GM19023 (cell line): ENCODE measurements around the gene FFAR4.

Experiments
- ATAC-seq: cut with Tn5 transposase; IDR thresholded peaks from one replicate; pipeline ENCODE4 v1.9.1; 2021; ENCODE audit warnings: mild to moderate bottlenecking, moderate library complexity; ENCODE audit not compliant: unreplicated experiment

Gene FFAR4

DNA sequence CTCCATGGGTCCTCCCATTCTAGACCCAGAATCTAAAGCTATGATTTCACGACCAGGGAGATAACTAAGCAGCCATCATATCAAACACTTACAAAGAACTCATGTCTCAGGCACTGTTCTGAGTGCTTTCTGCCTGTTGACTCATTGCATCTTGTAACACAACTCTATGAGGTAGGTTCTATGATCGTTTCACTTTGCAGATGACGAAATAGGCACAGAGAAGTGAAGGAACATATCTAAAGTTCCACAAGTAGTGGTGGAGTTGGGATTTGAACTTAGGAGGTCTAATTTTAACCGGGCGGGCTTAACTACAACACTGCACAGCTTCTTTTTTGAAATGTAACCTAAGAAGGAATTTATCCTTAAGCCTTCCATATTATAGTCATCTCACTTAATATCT lies 31.7 kb downstream of the FFAR4 start:
- no peak for ATAC-seq

DNA sequence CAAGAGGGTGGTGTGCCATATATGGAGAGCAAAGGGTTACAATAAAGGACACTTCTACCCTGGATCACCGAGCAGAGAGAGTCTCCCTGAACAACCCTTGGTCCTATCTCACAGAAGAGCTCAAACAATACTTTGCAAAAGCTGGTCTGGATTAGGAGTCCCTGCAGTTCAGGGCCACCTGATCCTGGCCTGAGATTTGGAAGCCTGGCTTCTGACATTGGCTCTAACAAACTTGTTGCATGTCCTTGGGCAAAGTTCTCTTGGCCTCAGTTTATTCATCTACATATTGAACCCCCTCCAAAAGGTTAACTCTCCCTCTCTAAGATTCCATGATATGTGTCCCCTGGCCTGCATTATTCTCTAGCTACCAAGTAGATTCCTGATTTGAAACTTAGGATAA lies 32.9 kb downstream of the FFAR4 start:
- ATAC-seq, result no peak

DNA sequence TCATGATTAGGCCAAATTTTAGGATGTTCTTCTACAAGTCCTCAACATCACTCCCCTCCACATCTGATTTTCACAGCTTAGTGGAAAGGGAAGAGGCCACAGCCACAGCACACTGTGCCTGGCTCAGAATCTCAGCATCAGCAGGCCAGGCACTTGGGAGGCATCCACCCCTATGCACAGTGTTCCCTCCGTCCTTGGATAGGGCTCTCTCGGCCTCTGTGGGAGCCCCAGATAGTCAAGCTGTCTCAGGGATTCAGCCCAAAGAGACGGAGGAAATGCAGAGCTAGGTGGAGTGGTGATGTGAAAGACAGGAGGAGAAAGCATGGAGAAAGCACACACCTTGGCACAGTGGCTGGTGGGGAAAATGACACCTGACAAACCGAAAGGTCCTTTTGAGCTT lies 33.3 kb downstream of the FFAR4 start:
- ATAC-seq, result no peak

DNA sequence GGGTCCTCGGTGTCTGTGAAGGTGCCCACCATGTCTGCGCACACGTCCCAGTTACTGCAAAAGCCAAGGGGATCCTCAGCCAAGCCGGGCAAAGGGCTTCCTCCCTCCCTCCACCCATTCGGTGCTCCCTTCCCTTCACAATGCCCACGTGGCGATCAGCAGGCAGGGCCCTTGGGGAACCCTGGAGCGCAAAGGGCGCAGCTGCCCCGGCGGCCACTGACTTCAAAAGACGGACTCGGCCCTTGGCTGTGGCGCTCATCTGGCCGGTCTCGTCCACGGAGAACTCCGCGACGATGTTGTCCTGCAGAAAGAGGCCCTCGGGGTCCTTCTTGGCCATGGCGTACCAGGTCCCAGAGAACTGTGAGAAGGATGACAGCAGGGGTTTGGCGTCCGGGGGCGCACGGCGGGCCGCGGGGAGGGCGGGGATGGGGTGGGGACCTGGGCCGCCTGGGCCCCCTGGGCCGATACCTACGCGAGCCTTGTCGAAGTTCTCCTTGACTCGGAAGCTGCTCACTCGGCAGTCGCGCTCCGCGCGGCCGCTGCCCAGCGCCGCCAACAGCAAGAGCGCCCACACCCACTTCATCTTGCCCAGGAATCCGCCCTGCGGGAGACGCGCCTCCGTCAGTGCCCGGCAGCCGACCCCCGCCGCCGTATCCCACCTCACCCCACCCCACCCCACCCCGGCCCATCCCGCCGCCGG lies 34.1 kb downstream of the FFAR4 start:
- ATAC-seq, result no peak

DNA sequence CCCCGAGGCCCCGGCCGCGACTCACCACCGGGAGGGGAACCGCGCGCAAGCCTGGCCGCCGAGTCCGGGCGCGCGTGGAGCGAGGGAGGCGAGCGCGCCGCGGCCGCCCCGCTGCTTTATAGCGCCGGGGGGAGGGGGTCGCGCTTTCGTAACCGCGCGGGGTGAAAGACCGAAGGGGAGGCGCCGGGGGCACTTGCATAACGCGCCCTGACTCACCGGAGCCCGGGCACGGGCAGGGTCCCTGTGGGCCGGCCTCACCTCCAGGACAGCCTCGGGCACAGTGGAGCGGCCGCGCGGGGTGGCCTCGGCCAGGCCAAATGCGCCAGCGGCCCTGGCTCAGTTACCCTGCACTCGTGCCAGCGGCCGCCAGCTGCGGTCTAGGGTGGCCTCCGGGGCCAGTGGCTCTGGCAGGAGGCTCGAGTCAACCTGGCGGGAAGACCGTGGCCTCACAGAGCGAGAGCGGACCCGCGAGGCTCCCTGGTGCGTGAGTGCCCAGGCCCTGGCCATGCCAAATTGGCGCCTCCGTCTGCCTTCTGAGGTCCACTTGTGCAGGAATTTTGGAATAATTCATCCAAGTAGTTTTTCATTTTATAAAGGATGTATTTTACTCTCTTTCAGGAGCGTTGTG lies 34.8 kb downstream of the FFAR4 start, which contains the start of gene RBP4:
RBP4 (minus strand) TSS at position 90 of the 628 bp plus-strand sequence. CDS start 207 bp downstream, outside the sequence.
- ATAC-seq, result no peak

DNA sequence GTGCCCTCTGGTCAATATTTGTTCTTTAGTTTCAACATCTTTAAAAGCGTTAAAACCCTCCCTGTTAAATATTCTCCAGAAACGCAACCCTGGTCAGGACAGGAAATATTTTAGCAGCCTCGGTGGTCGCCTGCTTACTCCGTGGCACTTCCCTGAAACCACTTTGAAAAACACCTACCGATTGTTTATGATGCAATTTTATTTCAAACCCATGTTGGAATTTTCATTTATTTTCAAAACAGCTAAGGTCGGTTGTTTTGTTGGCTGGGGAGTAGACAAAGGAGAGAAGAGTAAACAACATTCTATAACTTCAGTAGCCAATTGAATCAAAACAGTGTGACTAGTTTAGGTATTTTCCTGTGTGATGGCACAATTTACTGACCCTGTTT lies 35.3 kb downstream of the FFAR4 start:
- no peak for ATAC-seq

DNA sequence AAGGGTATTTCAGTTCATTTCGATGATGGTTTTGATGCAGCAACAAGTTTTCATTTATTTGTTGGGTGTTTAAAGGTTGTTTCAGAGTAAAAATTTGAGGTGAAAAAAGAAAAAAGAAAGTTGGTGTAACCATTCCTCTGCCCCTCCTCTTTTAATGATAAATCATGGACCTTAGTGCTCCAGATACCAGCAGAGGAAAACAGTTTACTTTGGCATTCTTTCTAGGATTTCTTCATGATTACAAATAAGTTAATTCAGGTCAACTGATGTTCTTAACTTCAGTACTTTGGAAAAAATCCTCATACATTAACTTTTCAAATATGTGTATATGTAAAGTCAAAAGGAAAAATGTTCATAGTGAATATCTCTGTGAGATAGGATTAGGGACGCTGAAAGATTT lies 36.6 kb downstream of the FFAR4 start:
- no peak for ATAC-seq

DNA sequence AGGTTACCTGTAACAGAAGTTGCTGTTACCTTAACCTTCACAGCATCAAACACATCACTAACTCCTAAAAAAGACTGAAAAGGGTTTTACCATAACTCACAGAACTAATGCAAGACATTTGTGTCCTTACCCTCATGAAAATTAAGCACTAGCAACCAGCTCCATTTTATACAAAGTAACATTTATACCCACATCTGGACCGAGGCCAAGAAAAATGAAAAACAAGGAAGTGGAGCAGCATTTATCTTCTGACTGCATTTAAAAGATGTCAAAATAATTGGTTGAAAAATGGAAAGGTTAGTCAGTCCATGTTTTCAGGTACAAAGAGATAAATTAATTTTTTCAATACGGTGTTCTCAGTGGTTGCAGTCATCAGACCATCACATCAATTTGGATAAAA lies 37.7 kb downstream of the FFAR4 start:
- no peak for ATAC-seq

DNA sequence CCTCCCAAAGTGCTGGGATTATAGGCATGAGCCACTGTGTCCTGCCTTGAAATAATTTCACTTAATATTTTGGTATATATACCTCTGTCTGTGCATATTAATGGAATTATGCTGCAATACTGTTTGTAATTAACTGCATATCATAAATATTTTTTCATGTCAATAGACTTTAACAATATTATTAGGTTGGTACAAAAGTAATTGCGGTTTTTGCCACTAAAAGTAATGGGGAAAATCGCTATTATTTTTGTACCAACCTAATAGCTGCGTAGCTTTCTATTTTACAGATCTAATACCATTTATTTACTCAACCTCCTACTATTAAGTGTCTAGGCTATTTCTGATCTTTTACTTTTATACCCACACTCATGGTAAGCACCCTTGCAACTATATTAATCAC lies 42.0 kb downstream of the FFAR4 start:
- no peak for ATAC-seq

DNA sequence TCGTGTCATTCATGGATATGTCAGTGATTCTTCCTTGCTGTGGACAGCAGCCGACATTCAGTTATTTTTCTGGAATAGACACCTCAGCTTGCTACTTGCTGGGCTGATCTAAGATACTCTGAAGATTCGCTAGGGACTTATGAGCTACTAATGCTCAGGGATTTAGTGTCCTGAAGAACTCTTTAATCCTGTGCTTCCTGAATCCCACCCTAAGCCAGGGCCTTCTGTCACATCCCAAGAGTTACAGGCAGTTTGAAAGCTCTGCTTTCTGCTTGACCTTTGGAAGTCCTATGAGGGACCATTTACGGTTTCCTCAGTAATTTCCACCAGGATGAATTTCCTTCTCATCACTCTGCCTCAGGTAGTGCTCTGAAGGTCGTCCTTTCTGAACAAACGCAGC lies 45.8 kb downstream of the FFAR4 start, which contains the start of gene PDE6C:
PDE6C (plus strand) TSS at position 227 of the 400 bp plus-strand sequence. CDS start 189 bp downstream, outside the sequence.
- ATAC-seq, result no peak

DNA sequence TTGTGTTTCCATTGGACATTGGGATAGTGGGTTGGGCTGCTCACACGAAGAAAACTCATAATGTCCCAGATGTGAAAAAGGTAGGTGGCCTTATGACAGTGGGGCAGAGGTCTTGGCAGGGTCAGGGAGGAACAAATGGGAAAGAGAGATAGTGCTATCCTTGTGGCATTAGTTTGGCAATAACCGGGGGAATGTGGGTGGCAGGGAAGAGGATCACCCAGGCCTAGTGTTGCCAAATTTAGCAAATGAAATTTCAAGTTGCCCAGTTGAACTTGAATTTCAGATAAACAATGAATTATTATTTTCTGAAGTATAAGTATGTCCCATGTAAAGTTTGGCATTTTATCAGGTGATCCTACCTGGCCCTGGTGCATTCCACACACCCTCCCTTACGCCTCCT lies 46.7 kb downstream of the FFAR4 start:
- ATAC-seq, result no peak

DNA sequence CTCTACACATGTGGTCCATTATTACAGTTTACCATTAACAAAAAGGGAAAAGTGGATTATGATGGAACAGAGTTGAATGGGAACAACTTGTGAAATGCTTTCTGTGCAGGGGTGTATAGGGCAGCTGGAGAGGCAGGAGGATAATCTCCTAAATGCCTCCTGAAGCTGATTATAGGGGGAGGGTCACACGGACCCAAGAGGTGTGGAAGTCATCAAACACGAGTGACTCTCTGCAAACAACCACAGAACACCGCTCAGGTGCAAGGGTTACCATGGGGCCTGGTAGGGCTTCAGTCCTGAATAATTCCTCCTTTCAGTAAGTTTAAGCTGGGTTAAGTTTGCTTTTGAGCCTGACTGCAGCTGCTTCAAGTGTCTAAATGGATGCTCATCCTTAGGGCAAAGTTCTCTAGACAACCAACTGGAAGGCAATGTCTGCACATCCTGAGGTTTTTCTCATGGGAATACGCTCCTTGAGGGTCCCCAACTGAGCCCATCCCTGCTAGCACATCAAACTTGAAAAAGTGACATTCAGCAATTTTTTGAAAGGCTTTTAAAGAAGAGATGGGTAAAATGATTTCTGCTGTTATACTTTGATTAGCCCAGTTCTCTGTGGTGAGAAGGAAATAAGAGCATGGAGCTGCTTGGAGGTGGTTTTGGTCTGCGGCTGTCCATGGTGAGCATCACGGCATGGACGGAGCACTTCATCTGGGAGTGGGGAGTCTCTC lies 47.8 kb downstream of the FFAR4 start:
- ATAC-seq, result no peak

DNA sequence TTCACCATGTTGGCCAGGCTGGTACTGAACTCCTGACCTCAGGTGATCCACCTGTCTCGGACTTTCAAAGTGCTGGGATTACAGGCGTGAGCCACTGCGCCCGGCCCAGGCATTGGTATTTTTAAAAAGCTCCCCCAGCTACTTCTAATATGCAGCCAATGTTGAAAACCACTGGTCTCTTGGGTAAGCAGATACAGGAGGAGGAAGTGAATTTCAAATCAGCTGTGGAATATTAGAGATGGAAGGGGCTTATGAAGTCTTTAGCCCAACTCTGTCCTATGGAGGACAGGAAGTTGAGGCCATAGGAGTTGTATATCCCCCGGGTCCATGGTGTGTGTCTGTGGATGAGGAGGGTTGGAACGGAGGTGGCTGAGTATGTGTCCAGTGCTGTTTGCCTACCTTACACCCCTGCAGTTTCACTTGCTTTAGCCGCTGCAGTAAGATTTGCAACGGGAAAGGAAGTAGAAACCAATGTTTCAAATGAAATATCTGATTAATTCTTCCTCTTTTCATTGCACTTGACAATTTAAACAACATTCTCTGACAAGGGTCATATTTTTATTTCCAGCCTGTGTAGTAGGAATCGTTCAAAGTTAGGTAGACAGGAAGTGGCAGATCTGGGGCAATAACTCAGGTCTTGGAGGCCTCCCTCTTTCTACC lies 49.2 kb downstream of the FFAR4 start:
- ATAC-seq, result no peak

DNA sequence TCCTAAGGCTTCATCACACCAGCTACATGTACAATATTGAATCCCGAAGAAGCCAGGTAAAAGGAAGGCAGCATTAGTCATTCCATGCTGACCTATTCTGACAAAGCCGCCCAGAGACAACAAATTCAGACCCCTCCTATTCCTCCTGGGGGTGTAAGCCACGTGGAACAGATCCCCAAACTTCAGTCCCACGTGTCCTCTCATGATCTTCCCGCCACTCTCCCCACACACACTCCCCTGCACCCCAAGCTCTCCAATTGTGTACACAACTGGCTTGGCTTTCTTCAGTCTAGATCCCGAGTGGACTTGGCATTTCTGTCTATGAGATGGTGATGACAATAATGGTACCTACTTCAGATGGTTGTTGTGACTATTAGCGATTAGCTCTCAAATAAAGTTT lies 54.5 kb downstream of the FFAR4 start:
- ATAC-seq, result no peak

DNA sequence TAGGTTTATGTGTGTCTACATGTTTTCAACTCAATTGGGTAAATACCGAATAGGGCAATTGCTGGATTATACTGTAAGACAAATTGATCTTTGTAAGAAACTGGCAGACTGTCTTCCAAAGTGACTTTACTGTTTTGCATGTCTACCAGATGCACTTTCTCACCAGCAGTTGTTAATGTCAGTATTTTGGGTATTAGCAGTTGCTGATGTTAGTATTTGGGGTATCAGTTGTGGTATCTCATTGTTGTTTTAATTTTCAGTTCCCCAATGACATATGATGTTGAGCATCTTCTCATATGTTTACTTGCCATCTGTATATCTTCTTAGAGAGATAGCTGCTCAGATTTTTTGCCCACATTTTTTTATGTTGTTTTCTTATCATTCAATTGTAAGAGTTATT lies 56.5 kb downstream of the FFAR4 start:
- no peak for ATAC-seq

DNA sequence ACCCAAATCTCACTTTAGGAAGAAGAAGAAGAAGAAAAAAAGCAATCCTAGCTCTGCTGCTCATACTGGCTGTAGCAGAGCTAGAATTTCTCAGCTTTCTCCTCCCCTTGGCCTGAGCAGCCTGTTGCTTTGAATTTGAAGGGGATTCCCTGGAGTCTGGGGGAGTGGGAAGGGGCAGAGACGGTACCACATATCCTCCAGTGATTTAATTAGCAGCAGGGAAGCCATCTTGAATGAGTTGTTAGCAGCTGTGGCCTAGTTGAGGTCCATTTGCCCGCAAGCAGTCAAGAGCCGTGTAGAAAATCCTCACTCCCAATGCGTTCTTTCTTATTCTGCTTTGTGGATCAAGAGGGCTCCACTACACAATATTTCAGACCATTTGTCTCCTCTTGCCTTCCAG lies 62.4 kb downstream of the FFAR4 start:
- no peak for ATAC-seq

DNA sequence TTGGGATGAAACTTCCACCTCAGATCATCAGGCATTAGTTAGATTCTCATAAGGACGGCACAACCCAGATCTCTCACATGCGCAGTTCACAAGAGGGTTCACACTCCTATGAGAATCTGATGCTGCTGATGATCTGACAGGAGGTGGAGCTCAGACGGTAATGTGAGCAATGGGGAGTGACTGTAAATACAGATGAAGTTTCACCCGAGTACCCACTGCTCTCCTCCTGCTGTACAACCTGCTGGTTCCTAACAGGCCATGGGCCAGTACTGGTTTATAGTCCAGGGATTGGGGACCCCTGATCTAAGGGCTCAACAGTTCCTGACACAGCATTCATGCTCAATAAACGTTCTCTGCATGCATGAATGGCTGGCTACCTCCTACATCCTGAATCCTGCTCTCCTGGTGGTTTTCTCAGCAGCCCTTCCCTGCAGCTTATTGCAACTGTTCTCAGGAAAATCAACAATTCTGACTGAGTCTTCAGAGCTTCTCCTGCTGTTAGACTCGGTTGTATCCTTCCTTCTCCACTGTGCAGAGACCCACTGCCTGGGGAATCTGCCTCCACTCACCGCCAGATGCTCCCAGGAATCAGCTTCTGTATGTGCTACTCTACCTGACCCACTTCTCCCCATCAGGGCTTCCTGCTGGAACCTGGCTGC lies 63.3 kb downstream of the FFAR4 start:
- no peak for ATAC-seq

DNA sequence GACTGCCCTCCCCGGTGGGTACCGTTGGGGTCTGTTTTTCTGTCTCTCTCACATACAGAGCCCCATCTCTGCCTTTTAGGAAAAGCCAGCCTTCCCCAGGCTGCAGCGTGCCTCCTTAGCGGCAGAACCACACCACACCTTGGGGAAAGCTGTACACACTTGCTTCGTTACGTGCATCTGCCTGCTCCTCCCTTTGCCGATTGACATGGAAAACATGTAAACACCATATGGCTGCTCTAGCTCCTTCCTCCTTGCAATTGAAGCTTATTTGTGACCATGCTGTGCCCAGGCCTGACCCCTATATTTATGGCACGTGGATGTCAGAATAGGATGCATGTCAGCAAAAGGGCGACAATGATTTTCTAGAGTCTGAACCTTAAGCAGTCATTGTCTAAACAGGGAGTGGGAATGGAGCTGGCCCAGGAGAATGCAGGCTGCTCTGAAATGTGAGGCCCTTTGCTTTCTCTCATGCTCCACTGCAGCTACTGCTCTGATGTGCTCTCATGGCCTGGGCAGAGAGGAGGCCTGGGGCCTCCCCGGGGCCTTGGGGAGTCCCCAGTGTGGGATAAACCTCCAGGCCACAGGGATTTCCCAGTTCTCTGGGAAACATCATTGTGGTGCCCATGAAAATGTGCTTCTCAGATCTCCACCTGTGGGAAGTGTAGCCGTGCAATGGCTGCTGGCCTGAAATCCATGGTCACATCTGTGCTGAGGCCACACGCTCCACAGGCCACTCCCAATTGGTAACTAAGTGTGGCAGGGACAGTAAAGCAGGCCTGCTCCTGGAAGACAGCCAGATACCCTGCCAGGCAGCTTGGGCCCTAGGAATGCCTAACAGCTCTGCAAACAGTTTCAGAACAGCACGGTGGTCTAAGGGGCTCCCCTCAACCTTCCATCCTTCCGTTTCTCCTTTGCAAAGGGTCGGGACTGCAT lies 64.4 kb downstream of the FFAR4 start:
- no peak for ATAC-seq
